ENCODE data around the gene VCAN.

VCAN gene

DNA sequence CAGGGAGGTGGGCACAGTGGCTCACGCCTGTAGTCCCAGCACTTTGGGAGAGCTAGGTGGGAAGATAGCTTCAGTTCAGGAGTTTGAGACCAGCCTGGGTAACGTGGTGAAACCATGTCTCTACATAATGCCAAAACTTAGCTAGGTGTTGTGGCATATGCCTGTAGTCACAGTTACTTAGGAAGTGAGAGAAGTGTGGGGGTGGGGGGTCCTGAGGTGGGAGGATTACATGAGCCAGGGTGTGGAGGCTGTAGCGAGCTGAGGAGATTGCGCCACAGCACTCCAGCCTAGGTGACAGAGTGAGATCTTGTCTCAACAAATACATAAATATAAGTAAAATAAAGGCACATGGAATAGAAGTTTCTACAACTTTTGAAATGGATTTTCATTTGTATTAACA is 23.1 kb downstream of the VCAN start:
- no peak for DNase-seq (ENCODE audit: low spot score)

DNA sequence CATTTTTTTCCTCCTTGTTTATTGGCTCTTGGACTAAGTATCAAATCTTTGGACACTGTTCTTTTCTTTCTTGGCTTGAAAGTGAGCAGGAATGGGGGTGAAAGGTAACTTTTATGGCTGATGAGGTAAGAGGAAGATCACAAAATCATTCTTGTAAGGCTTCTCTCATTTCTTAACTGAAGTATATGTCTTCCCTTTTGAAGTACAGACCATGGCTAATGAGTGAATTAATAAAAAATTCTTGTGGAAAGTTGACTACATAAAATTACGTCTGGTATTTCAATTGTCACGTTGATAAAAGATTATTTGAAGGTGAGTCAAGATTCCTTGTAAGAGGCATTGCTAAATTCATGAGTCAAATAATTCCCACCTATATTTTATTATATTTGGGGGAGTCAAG is 25.1 kb downstream of the VCAN start:
- DNase-seq (ENCODE audit: low spot score): no peak

DNA sequence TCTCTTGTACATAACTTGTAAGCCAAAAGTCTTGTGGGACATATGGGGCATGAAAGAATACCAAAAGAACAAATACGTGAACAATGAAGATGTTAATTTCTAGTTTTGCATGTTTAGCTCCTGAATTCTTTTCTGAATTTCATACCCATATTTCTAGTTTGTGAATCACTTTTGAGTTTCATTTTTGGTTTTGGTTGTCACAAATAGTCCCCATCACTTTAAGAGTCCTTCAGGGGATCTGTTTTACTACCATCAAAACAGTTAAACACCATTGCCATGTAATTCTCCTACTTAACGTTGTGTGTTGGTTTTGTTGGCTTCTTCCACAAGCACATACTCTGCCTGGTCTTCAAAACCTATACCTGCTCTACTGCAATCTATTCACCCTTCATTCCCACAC is 27.0 kb downstream of the VCAN start:
- no peak for DNase-seq (ENCODE audit: low spot score)

DNA sequence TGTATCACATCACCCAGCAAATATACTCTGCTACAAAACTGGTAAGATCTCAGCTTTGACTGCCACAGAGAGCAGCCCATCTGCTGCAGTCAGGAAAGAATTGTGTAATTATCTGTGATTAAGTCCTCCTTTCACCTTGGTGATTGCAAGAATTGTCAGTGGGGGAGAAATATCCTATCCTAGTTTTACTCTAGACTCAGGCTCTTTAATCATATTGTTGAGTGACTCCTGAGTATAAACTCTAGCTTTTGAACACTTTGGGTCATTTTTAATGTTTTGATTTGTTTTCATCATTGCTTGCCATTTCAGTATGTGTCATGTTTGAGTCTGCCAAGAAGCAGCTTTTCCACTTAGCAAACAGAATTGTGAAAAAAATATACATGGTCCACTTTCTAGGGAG is 32.1 kb downstream of the VCAN start:
- no peak for DNase-seq (ENCODE audit: low spot score)

DNA sequence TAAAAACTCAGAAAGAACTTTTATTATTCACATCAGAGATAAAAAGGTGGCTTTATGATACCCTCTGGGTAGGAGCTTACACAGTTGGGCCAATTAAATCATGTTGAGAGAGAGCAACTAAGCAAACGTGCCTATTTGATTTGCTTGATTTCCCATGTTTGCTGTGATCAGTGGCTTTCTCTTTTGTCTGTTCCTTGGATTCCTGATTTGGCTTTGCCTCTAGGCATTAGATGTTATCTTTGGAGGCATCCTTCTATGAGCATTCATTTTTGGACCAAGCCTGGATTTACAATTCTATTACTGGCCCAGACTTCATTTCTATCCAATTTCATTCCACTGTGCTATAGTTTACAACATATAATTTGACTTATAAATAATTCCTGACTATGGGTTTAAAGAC is 35.9 kb downstream of the VCAN start:
- DNase-seq (ENCODE audit: low spot score): no peak

DNA sequence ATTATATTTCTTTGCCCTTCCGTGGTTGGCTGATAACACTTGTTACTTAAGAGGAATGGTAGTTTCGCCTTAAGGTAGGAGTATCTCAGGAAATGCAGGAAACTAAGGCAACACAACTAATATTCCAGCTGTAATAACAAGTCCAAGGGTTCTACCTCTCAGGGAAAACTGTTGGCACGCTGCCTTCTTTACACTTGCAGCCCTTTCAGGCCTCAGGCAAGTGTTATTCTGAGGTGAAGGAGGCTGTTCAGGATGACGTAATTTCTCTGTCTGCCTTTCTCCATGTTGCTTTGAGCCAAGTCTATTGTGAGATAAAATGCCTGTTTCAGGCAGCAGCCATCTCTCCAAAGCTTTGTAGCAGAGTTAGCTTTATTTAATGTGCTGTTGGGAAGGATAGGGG is 38.0 kb downstream of the VCAN start:
- no peak for DNase-seq (ENCODE audit: low spot score)

DNA sequence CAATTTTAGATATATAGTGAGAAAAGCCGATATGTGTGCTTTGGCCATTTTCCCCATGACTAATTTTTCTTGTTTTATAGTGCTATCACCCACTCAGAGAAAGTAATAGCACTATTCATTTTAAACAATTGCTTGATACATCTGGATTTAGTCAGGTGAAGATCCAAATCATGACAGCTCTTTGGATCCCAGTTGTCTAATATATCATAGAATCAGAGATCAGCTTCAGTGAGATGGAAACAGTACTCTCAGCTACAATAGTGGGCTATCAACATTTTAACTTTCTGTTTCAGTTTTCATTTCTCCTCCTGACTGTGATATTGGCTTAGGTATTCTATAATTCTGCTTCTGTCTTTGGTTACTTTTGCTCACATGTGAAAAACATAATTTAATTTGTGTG is 38.7 kb downstream of the VCAN start:
- DNase-seq (ENCODE audit: low spot score): no peak

DNA sequence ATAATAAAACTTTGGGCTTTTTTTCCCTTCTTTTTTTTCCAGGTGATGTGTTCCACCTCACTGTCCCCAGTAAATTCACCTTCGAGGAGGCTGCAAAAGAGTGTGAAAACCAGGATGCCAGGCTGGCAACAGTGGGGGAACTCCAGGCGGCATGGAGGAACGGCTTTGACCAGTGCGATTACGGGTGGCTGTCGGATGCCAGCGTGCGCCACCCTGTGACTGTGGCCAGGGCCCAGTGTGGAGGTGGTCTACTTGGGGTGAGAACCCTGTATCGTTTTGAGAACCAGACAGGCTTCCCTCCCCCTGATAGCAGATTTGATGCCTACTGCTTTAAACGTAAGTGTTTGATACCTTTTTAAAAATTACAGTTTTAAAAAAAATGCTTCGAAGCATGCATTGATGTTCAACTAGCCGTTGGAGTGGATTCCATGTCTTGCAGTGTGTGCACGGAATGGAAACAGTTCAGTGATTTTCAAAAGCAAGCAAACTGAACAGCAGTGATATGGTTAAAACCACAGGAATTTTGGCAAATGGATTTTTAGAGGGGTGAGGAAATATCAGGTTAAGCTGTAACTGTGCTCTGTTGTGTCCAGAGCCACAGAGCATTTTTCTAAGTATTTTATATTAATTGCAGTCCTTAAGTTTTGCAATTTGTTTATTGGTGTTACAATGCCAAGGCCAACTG is 40.7 kb downstream of the VCAN start:
- DNase-seq (ENCODE audit: low spot score): no peak

DNA sequence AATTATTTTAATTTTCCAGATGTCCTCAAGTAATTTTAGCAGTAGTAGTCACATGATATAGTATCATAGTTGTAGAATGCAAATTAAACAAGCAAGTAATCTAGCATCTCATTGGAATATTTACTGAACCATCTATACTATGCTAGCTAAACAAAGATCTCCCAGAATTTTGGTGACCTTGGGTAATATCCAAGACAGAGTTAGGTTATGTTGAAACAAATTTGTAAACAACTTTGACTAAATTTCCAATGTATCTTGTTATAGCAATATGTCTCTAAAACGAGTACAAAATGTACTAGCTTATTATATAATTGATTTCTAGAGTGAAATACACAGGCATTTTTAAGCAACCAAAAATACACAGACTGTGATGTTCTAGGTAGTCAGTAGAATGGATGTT is 41.5 kb downstream of the VCAN start:
- no peak for DNase-seq (ENCODE audit: low spot score)

DNA sequence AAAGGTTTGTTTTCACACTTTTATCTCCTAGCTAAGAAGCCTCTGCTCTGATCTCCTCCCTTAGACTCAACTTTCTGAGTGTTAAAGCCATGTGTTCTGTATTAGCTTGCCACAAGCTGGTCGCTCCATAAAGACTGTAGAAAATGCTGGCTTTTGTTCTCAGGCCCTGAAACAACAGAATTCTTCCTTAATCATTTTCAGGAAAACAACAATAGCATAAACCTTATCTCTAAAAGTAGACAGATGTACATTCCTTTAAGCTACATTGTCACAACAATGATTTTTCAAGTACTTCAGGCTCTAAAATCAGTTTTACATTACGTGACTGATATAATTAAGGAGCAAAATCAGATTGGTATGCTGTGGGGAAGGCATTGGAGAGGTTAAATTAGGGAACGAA is 41.9 kb downstream of the VCAN start:
- no peak for DNase-seq (ENCODE audit: low spot score)

DNA sequence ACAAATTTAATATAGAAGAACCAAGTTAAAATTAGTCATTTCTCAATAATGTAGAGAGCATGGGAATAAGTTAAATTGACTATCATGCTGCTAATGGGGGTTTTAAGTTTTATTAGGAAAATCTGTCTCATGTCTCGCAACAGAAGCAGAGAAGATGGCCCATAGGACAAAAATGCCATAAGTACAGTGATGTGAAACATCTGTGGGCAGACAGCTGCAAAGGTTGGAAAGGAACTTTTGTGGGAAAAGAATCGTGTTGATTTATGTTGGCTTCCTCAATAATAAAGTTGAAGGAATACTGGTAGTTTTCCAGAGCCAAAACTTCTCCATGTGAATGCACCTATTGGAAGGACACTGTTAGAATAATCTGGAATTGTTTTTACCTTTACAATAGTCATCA is 44.8 kb downstream of the VCAN start:
- DNase-seq (ENCODE audit: low spot score): no peak

DNA sequence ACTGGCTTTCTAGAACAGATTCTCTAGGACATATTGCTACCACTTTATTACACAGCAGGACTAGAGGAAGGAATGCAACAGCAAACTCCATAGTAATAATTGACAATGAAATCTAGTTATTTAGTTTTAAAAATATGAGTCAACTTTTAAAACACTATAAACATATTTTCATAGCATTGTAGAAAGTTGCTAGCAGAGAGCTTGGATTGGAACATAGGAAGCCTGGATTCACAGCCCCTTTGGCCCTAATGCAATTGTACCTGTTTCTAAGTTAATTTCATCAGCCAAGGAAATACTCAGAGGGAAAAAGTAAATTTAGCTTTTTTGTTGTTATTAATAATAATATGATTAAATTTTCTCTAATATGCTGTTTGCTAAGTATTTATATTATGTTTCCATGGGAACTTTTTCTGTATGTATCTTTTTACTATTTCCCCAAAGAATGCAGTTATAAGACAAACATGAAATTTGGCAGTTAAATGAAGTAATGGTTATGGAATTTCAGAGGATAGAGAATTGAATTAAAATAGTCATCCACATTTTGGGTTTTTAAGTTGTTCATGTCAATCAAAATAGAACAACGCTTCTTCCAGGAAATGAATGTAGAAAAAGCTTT is 45.6 kb downstream of the VCAN start:
- DNase-seq (ENCODE audit: low spot score): no peak

DNA sequence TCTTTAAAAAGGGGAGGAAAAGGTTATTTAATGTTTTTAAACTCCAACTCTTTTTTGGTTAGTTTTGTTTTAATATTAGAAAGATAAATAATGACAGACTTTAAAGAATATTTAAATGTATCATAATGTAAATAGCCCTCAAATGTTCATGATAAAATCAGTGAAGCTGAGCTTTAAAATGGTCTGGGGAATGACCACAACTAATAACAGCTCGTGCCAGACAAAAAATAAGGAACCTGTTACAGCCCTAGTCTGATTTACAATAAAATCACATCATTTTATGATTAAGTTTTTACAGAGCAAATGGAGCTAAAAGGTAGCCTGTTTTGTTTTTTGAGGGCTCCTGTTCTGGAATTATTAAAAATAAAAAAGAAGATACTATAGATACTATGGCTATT is 46.1 kb downstream of the VCAN start:
- no peak for DNase-seq (ENCODE audit: low spot score)

DNA sequence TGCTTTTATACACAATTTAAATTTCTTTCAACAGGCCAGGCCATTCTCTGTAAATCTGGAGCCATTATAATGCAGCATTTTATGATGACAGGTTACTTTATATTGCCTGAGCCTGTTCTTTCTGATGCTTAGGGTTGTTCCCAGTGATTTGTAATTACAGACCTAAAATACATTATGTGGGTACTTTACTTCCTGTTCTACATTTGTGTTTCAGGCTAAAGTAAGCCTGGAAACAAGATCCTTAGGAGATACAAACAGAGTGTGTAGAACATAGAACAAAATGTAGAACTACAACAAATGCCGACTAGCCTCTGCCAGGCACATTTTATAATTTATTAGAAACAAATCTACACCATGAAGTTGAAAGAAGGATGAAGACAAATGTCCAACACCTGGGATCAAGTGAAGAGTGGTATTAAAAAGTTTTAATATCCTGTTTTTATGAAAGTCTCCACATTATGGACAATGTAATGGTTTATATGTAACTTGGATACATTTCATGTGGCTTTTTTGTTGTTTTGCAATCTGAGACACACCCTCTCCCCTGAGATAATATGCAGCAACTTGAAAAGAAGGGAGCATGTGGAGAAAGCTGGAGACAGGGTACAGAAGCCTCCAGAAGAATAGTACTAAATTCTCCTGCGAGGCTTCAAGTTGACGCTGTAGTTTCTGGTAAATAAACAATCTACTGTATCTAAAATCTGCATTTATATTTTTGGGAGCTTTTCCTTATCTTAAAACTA is 46.9 kb downstream of the VCAN start:
- no peak for DNase-seq (ENCODE audit: low spot score)

DNA sequence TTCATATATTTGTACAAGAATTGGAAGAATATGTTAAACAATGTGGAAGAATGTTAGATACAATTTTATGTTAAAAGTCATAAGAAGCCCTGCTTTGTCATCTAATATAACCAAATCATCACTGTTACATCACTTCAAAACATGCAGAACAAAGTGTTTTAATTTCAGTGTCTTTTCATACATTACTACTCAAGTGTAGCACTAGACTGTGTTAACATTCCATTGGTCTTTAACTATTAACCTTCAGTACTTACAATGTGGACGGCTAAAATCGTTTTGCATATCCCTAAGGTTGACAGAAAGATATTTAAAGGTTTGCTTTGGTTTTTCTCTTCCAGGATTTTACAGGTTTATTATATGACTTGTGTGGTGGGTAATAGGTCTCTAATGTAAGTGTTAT is 50.9 kb downstream of the VCAN start:
- no peak for DNase-seq (ENCODE audit: low spot score)

DNA sequence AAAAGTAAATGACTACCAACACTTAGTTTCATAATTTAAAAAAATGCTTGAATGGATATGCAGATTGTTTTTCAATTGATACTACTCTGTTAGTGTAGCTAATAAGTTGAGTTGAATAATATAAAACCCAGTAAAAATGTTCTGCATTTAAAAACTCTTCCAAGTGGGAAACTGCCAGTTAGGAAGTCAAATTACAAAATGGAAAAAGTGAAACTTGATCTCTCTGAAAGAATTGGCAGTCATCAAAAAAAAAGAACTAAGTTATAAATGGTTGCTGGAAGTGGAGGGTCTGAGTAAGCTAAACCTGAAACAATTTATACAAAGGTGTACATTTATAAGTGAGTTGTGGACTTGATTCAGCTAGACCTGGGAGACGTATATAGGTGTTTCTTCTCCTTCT is 52.4 kb downstream of the VCAN start:
- DNase-seq (ENCODE audit: low spot score): no peak

DNA sequence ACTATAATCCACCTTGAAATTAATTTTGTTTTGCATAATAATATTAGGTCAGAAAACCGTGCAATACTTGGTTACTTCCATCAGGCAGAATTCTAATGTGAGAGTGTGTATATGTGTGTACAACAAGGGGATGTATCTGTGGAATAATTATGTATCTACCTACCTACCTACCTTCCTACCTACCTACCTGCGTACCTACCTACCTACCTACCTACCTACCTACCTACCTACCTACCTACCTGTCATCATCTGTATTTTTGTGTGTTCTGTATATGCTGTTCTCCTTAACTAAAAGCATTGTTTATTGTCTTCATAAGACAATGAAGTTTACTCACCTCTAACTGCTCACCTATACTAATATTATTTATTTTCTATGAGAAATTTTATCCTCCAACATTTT is 52.8 kb downstream of the VCAN start:
- DNase-seq (ENCODE audit: low spot score): no peak

DNA sequence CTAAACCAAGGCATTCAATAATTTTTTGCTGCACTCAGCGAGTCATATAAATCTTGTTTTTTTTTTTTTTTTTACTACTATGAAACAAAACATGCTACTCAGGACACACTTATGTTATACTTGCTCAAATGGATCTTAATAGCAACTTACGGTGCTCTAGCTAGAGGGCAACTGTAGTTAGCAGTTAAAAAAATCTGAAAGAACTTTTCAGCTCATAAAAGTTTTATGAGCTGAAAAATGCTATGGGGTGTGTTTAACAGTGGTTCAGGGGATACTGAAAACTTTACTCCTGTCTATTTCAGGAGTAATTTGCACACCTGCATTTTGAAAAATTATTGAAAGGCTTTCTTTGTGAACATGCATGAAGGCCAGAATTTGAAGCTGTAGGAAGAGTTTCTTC is 53.4 kb downstream of the VCAN start:
- DNase-seq (ENCODE audit: low spot score): no peak

DNA sequence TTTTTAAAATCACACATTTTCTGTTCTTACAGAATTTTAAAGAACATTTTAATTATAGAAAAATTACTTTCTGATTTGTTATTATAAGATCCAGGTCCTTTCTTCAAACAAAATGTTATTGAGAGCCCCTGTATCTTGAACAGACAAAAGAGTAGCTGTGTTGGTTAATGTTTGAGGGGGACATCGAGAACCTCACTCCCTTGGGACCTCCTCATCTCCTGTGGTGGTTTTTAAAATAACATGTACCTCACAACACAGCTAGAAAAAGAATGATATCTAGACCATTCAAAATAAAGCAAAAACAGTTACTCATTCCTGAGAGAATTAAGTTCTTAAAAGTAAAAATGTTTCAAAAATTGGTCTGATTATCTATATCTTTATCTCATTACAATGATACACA is 54.7 kb downstream of the VCAN start:
- DNase-seq (ENCODE audit: low spot score): no peak

DNA sequence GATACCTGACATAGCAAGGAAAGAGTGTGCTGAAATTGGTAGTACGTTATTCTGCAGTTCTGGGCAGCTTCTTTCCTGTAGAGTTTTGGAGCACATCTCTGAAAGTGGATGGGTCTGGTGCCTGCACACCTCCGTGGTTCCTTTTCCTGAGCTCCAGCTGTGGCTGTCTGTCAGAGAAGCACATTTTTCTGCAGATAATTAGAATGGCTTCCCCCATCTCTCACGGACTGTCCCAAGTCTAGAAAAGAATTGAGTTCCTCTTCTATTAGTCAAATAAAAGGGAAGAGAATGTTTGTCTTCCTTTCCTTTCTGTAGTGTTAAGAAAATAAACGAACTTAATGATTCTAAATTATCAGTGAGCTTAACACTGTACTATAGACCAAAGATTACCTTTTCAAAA is 55.7 kb downstream of the VCAN start:
- no peak for DNase-seq (ENCODE audit: low spot score)

DNA sequence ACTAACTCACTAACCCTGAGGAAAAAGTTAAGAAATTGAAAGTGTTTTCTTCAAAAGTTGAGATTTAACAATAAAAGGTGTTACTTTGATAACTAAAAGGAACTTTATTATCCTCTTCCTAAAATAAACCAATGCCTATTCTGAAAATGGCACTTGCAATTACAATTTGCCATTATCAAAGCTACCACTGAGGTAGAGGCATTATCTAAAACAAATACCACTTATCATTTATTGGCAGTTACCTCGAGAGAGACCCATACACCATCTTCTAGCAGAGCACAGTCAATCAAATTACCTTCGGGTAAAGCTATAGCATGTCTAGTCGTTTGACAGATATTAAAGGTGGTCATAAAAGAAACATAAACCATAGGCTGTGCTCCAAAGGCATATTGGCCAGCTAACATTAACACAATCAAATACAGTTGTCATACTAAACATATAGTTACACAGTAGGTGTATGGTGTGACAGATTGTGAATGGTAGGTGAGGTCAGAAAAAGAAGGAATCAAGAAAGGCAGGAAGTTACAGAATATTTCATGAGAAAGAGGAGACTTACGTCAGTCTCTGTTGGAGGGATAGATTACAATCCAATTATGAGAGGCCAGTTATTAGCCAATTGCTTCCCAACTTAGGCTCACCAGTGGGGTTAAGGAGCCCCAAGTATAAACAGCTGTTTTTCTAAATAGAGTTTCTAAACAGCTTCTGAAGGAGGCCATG is 56.3 kb downstream of the VCAN start:
- no peak for DNase-seq (ENCODE audit: low spot score)

DNA sequence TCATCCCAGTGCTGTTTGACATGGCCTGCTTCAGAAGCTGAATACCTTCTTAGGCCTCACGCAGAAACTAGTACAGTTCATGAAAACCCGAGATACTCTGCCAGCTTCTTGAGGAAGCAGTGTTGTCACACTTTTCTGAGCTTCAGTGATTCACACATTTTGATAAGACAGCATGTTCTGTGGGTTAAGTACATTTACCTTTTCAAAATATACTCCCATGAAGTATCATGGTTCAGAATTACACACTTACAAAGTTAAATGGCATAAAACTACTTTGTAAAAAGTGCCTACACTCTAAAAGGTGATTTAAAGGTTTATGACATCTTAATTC is 56.9 kb downstream of the VCAN start:
- DNase-seq (ENCODE audit: low spot score): no peak

DNA sequence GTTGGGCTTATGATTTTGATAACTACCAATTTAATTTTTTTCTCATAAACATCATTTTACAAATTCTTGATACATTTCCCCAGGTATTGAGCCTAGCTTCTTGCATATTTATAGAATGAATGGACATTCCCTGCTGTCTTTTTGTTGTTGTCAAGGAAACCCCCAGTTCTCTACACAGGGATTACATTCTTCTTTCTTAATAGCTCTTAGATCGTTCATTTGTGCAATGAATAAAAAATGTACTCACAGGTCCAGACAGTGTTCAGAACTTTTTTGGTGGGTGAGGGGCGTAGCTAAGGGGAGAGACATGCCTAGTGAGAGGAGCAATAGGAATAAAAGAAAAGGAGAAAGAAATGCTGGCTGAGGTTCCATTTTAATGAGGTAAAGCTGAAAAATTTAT is 58.6 kb downstream of the VCAN start:
- no peak for DNase-seq (ENCODE audit: low spot score)

All from CD4-positive, alpha-beta T cell treated with Interleukin-2 at 100 ng/mL for 4 hours (primary cell).